ENCODE measurements around the gene CBX8.

DNA sequence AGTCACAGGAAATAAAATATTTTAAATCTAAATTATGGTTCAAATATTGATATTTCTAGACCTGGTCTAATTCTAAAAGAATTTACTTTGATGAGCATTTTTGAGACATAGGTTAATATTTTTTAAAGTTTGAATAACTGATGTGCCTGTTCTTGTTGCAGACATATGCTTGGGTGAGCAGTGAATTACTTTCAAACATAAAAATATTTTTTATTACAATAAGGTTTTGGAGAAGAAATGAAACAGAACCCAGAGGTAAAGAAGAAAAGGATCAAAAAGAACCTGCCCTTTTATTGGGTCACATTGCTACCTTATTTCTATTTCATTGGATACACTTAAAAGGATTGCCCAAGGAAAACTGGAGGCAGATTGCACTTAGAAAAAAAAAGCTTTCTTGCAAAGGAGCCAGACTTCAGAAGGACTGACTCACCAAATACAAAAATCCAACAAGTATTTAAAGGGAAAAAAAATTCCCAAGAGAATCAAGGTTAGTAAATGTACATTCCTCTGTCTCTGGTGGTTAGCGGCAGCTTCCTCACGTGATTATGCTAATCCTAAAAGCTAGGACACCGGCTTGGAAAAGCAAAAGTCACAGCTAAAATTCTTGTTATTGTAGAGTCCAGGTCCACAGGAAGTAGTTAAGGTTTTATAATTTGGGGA, 47.6 kb downstream of the CBX8 start:
- TF ChIP-seq TARDBP (IDR thresholded peaks at IDR 0.05) (no peak), SUZ12 (IDR thresholded peaks at IDR 0.05) (no peak), ZNF384 (IDR thresholded peaks at IDR 0.05) (no peak), FOXA1 (IDR thresholded peaks at IDR 0.05) (no peak)
- TF ChIP-seq, protein P1, sequence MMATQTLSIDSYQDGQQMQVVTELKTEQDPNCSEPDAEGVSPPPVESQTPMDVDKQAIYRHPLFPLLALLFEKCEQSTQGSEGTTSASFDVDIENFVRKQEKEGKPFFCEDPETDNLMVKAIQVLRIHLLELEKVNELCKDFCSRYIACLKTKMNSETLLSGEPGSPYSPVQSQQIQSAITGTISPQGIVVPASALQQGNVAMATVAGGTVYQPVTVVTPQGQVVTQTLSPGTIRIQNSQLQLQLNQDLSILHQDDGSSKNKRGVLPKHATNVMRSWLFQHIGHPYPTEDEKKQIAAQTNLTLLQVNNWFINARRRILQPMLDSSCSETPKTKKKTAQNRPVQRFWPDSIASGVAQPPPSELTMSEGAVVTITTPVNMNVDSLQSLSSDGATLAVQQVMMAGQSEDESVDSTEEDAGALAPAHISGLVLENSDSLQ (IDR thresholded peaks at IDR 0.05) = no peak
